Measurements from ENCODE around the gene NDP.

Gene NDP

GRCh38 chrX:43973249-43974099 is at the start of gene NDP:
NDP (minus strand) TSS chrX:43973390; CDS start chrX:43958645, 14,745 bp downstream.
- DNase-seq (ENCODE audit: low read depth, low spot score): peak; percentile 51

DNA sequence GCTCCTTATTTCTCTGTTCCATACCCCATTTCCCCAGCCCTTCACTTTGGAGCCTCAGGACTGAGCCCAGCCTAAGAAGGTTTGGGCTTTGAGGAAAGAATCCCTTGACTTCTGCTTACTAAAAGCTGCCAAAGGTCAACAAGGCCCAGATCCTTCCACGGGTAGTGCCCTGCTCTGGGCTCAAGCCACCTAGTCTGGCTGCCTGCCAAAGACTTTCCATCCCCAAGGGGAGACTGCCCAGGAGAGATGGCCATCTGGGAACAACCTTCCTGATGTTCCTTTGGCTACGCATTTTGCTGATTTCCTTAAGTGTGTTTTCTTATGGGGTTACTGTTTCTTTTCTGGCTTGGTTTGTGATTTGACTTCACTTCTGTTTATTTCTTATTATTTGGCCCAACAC is 49.8 kb upstream of the NDP start:
- DNase-seq (ENCODE audit: low read depth, low spot score): no peak

DNA sequence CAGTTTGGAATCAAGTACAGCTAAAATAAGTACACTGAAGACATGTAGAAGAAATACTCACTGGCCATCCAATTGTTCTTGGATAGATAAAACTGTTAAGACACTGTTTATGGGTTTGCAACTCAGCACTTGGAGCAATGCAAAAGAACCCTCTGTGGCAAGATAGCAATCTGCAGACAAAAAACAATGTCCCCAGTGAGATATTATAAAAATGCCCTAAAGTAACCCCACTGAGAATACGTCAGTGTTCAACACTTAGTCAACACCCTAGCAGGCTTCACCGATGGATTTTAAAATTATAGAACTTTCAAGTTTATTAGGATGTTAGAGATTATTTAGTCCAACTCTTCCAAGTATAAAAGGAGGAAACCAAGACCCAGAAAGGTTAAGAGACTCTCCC is 47.5 kb upstream of the NDP start:
- no peak for DNase-seq (ENCODE audit: low read depth, low spot score)

DNA sequence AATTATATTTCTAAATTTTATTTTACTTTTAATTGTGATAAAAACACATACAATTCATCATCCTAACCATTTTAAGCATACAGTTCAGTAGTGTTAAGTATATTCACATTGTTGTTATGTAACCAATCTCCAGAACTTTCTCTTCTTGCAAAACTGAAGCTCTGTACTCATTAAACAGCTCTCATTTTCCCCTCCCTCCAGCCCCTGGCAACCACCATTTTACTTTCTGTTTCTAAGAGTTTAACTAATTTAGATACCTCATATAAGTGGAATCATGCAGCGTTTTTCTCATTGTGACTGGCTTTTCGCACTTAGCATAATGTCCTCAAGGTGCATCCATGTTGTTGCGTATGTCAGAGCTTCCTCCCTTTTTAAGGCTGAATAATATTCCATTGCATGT is 46.7 kb upstream of the NDP start:
- DNase-seq (ENCODE audit: low read depth, low spot score): no peak

GRCh38 chrX:44017676-44018075 is 44.5 kb upstream of the NDP start:
- no peak for DNase-seq (ENCODE audit: low read depth, low spot score)

GRCh38 chrX:44016906-44017305 is 43.7 kb upstream of the NDP start:
- DNase-seq (ENCODE audit: low read depth, low spot score): no peak

DNA sequence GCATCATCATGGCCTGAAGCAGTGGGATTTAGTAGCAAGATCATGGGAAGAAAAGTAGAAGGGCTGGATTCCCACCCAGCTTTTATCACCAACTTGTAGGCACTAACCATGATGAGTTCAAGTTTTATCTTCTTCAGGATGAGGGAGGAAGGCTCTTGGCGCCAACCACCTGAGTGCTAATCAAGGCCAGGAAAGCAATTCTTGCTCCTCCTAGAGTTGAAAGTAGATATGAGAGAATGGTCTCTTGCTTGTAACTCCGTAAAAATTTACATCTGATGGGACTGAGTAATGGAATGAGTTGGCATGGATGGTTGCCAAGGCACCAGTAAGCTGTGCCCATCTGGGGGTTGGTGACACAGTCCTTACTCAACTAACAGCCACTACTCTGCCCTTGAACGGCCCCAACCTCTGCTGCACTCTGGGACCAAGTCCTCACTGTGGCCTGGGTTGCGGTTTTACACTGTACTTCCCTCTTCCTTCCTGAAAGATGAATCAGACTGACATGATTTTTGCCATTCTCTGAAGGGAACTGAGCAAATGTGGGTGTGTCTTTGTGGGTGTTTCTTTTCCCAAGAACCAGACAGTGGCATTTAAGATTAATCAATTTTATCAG is 39.4 kb upstream of the NDP start:
- peak; percentile 73 for DNase-seq (ENCODE audit: low read depth, low spot score)

- no peak for DNase-seq (ENCODE audit: low read depth, low spot score)
These were observed 38.3 kb upstream of the NDP start for GRCh38 chrX:44011506-44011905.

GRCh38 chrX:44010626-44011025 is 37.4 kb upstream of the NDP start:
- no peak for DNase-seq (ENCODE audit: low read depth, low spot score)

DNA sequence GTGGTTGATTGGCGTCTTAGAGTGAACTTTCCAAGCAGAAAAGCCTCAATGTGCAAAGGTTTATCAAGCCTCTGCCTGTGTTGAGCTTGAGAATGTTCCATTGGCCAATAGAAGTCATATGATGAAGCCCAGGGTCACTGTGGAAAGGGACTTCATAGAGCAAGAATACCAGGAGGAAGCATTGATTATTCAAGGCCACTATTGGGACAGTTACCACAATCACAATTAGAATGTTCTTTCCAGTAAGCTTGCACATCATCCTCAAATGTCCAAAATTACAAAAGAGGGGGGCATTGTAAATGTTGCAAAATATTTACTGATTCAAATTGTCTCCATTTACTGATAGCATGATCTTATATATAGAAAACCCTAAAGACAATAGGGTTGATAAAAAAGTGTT is 32.9 kb upstream of the NDP start:
- DNase-seq (ENCODE audit: low read depth, low spot score): no peak

DNA sequence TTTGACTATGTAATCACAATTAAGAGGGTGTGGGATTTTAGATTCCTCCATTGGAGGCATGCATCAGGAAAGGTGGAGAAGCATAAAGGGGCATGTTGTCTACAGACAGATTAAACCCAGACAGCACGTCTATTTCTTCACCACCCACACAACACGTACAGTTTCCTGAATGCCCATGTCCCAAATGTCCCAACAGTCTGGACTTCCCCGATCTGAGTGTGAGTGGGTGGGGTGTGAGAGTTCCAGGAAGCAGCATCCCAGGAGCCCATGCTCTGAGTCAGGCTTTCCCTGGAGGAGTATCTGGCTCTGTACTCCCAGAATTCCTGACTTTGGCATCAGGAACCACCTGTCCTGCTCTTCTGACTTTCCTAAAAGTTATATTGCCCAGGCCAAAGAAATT is 30.8 kb upstream of the NDP start:
- DNase-seq (ENCODE audit: low read depth, low spot score): no peak

GRCh38 chrX:44002567-44002966 is 29.4 kb upstream of the NDP start:
- DNase-seq (ENCODE audit: low read depth, low spot score): no peak

- no peak for DNase-seq (ENCODE audit: low read depth, low spot score)
These were observed 25.2 kb upstream of the NDP start for GRCh38 chrX:43998374-43998773.

DNA sequence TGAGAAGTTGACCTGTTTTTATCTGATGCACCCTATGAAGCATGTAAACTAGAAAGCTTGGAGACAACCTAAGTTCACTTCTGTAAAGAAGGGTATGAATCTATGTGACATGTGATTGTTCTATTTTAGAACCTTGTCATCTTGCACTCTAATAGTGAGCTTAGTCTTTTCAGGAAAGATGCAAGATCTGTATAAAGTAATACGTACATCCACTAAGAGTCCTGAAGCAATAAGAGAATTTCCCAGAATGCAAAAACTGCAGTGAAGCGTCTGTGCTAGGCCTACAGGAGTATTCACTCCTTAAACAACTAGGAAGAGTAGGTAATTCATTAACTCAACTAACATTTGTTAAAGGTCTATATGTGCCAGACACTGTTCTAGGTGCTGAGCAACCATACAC is 23.3 kb upstream of the NDP start:
- no peak for DNase-seq (ENCODE audit: low read depth, low spot score)

DNA sequence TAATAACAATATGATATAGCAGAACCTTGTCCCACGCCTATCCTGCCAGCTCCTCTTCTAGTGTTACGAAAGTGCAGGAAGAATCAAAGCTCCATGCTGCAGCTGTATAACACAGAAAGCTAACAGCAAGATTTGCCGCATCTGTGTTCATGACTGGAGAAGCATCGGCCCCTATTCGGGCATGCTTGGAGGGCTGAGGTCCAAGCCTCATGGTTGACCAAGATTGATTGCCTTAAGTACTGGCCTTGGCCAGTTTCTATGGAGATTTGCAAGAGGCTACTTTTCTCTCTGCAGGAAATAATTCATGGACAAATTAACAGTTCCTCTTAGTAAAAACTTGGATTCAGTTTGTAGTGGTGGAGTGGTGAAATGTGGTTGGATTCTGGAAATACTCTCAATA is 12.9 kb upstream of the NDP start:
- DNase-seq (ENCODE audit: low read depth, low spot score): no peak

DNA sequence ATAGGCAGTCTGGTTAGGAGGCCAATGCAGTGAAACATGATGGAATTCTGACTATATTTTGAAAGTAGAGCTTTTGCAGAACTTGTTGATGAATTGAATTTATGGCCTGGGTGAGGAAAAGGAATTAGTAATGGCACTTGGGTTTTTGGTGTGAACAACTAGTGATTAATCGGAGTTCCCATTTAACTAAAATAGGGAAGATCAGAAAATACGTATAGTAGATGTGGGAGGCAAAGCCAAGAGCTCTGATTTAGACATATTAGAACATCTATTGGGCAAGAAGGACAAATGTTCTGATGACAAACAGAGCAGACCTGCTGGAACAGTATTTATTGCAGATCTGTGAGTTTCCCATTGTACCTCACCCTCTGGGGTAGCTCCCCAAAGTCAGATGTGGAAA is 12.3 kb upstream of the NDP start:
- DNase-seq (ENCODE audit: low read depth, low spot score): no peak

DNA sequence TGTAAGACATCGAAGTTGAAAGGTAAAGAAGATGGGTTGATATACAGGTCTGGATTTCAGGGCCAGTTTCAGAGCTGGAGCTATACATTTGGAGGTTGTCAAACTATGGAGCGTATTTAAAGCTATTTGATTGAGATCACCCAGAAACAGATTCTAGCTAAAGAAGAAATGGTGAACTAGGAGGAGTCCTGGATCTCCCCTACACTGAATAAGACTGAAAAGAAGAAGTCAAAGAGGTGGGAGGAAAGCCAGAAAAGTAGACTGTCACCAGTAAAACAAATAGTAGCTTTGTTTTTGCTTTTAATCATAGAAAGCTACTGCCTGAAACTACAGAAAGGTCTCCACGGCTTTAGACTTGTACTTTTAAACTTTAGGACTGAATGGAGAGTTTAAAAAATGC is 5.0 kb upstream of the NDP start:
- no peak for DNase-seq (ENCODE audit: low read depth, low spot score)

DNA sequence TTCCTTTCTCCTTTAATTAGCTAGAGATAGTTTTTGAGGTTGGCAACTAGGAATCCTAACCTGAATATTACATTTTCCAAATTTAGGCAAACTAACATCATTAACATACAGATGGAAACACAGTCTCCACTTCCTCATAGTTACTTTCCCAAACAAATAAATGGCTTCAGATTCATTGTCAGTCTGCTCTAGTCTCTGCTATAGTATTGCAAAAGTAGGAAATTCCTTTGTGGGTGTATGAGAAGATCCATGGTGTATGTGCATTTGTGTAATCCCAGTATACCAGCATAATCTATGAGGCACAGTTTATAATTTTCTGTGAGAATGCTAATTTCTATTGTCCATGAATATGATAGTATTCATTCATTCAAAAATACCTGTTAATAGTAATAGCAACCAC is 3.0 kb upstream of the NDP start:
- DNase-seq (ENCODE audit: low read depth, low spot score): no peak

DNA sequence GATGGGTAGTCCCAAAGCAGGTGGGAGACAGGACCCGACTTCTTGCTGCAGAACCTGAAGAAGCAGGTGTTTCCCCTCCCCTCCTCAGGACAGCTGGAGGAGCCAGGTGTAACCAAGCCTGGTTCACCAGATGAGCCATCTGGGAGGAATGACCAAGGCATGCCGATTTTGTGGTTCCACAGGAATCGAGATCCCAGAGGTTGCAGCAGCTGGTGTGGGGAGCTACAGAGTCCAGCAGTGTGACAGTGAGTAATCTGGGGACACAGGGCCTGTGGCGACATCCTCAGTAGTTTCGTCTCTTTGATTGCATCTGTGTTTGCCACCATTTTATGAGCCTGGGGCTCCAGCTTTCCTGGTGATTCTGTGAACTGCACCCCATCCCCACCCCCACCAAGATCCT is 2.6 kb upstream of the NDP start:
- no peak for DNase-seq (ENCODE audit: low read depth, low spot score)

DNA sequence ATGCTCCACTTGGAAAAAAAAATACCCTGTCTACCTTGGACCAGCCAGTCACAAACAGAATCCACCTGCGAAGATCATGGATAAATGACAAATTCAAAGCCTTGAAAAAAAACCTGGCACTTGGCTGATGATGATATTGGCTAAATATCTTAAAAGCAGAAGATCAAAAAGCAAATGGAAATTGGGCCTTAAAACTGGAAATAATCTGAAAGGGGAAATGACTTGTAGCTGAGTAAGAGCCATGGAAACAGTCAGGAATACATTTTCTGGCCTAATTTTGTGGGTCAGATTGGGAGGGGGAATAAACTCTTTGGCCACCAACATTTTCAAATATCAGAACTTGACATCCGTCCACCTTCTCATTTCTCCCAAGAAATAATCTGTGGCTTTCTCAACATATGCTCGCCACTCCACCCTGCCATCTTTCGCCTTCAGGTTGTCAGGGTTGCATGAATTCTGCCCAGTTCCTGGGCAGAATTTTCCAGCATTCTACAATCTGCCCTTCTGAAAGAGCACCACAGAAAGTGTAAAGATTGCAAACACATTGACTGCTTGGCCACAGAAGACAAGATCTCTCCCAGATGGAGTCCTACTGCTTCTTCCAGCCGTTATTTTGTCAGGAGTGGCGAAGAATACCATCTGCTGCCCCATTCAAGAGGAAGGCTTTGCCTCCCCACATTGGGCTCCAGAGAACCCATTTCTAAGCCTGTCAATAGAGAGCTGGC is 1.7 kb upstream of the NDP start:
- DNase-seq (ENCODE audit: low read depth, low spot score): no peak

DNA sequence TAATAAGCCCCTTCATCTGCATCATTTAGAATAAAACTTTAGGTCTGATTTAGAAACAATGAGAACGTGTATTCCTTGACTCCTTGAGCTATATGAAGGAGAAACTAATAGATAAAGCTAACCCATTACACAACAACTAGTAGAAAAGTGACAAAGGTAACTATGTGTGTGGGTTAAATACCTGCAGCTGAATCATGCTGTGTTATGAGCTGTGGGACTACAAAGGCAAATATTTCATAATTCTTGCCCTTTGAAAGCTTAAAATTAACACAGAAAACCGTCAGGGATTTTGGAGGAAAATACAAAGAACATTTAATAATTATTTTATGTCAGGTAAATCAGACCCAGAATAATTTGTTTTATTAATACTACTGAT is 898 bp upstream of the NDP start:
- DNase-seq (ENCODE audit: low read depth, low spot score): no peak

DNA sequence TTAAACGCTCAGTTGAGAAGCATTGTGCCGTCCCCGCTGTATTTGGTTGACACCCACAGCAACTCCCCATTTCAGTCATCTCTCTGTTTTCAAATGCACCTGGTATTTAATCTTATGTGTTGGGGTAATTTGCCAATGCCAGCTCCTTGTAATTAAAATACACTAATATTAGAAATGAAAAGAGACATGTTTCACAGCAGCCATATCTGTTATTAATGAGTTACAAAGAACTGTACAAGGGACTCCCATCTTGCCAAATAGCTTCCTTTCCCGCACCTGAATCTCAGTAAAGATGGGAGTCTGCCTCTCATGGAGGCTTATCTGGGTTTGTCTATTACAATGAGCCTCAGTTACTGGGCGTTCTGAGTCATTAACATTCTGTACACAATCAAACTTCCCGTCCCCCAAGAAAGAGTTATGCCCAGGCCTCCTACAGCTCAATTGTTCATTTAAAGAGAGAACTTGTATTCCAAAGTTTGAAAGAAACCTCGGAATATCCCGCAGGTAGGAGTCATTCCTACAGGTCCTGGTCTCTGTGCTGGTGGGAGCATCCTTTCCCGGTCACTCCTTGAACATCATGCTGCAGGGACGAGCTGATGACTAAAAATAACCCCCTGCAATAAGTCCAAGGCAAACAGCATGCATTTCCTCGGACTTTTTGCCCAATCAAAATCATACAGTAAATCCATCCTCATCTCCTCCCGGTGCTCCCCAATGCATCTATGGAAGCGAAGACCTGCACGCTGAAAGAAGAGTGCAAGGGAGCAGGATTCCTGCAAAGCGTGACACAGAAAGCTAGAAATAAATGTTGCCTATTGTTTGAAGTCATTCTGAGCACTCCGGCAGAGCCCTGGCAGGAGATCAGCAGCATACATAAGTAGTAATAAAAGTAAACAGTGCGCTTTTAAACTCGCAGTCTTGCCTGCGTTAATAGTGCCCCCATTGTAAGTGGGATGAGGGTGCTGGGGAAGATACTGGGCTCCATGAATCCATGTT is 926 bp downstream of the NDP start:
- DNase-seq (ENCODE audit: low read depth, low spot score): peak; percentile 46
